ENCODE data around the gene ZSCAN22. TPM values are rescaled to one million over a fixed set of nuclear protein-coding genes. Genes with fewer than 3 reads are reported as not detected.
A peak's percentile ranks its signal among the peaks of the same experiment; 100 is the strongest.

ZSCAN22 gene
- total and polyA plus RNA-seq, 2 of the 13 experiments (the other 11 are each of a cell fraction or from before 2014, with no cell fraction given), result 2.5 to 3.5 TPM

DNA sequence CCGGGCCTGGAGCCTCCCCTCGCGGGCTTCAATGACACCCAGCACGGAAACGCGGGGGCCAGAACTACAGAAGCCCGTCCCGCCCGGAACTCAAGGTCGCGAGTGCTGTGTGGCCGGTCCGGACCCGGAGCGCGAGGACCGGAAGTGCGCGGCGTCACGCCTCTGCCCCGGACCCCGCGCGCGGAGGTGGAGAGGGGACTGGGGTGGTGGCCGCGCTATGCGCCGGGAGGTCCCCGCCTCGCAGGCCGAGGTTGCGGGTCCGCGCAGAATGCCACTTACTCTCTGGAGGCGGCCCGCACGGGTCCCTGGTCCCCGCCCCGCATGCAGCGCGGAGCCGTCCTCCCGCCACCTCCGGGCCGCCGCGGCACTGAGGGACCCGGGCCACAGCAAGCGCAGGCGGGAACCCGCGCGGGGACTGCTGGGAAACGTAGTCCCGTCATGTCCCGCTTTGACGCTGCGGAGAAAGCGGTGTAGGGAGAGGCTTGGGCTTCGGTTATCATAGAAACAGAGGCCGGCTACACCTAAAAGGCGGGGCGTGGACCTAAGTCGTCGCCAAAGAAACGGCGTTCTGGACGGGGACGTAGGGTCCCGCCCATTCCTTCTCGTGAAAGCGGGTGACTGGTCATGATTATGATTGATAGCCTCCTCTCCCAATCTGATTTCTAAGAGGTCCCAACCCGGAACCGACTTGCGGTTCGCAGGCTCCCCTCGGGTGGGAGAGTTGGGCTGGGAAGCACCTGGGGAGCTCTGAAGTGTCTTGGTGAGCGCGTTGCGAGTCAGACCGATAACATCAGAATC is 54.1 kb downstream of the ZSCAN22 start, which contains the start of gene ZNF837 (continued):
- TF ChIP-seq, protein P1, sequence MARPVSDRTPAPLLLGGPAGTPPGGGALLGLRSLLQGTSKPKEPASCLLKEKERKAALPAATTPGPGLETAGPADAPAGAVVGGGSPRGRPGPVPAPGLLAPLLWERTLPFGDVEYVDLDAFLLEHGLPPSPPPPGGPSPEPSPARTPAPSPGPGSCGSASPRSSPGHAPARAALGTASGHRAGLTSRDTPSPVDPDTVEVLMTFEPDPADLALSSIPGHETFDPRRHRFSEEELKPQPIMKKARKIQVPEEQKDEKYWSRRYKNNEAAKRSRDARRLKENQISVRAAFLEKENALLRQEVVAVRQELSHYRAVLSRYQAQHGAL (CRISPR knock-in tag; IDR thresholded peaks at IDR 0.05; ENCODE audit: not compliant biosample characterization), result no peak
- peak; percentile 88 for TF ChIP-seq ZC3H13 (CRISPR knock-in tag; IDR thresholded peaks at IDR 0.05)
- TF ChIP-seq DNMT3B (CRISPR knock-in tag; conservative IDR thresholded peaks at IDR 0.05), result no peak
- TF ChIP-seq THAP9 (CRISPR knock-in tag; IDR thresholded peaks at IDR 0.05; ENCODE audit: borderline replicate concordance), result peak; percentile 78; the same call in 1 of the 2 replicates
- peak; percentile 75 for TF ChIP-seq MEIS2 (CRISPR knock-in tag; IDR thresholded peaks at IDR 0.05)
- TF ChIP-seq, protein P2, sequence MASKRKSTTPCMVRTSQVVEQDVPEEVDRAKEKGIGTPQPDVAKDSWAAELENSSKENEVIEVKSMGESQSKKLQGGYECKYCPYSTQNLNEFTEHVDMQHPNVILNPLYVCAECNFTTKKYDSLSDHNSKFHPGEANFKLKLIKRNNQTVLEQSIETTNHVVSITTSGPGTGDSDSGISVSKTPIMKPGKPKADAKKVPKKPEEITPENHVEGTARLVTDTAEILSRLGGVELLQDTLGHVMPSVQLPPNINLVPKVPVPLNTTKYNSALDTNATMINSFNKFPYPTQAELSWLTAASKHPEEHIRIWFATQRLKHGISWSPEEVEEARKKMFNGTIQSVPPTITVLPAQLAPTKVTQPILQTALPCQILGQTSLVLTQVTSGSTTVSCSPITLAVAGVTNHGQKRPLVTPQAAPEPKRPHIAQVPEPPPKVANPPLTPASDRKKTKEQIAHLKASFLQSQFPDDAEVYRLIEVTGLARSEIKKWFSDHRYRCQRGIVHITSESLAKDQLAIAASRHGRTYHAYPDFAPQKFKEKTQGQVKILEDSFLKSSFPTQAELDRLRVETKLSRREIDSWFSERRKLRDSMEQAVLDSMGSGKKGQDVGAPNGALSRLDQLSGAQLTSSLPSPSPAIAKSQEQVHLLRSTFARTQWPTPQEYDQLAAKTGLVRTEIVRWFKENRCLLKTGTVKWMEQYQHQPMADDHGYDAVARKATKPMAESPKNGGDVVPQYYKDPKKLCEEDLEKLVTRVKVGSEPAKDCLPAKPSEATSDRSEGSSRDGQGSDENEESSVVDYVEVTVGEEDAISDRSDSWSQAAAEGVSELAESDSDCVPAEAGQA (IDR thresholded peaks at IDR 0.05; ENCODE audit: low read depth), result peak; percentile 92
- TF ChIP-seq, protein P2 (CRISPR knock-in tag; IDR thresholded peaks at IDR 0.05; ENCODE audit: borderline replicate concordance), result 0 out of 2 replicates have a peak, but pooled peaks have one; percentile 28
- peak; percentile 96 for TF ChIP-seq NR2C2 (CRISPR knock-in tag; IDR thresholded peaks at IDR 0.05; ENCODE audit: borderline replicate concordance)
- peak; percentile 81; the same call in 1 of the 2 replicates for TF ChIP-seq SIN3B (IDR thresholded peaks at IDR 0.05; ENCODE audit: low read length)
- TF ChIP-seq, protein P3, sequence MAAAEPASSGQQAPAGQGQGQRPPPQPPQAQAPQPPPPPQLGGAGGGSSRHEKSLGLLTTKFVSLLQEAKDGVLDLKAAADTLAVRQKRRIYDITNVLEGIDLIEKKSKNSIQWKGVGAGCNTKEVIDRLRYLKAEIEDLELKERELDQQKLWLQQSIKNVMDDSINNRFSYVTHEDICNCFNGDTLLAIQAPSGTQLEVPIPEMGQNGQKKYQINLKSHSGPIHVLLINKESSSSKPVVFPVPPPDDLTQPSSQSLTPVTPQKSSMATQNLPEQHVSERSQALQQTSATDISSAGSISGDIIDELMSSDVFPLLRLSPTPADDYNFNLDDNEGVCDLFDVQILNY (CRISPR knock-in tag; conservative IDR thresholded peaks at IDR 0.05), result 0 out of 2 replicates have a peak, but pooled peaks have one; percentile 27
- peak; percentile 72 for TF ChIP-seq HDAC2 (CRISPR knock-in tag; IDR thresholded peaks at IDR 0.05)
- peak; percentile 82; the same call in 1 of the 2 replicates for TF ChIP-seq ZSCAN21 (CRISPR knock-in tag; IDR thresholded peaks at IDR 0.05; ENCODE audit: borderline replicate concordance)
- TF ChIP-seq HNF4A (CRISPR knock-in tag; IDR thresholded peaks at IDR 0.05), result no peak; the same call in 1 of the 2 replicates
- TF ChIP-seq, protein P4, sequence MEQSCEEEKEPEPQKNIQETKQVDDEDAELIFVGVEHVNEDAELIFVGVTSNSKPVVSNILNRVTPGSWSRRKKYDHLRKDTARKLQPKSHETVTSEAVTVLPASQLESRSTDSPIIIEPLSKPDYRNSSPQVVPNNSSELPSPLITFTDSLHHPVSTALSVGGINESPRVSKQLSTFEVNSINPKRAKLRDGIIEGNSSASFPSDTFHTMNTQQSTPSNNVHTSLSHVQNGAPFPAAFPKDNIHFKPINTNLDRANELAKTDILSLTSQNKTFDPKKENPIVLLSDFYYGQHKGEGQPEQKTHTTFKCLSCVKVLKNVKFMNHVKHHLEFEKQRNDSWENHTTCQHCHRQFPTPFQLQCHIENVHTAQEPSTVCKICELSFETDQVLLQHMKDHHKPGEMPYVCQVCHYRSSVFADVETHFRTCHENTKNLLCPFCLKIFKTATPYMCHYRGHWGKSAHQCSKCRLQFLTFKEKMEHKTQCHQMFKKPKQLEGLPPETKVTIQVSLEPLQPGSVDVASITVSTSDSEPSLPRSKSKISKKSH (CRISPR knock-in tag; IDR thresholded peaks at IDR 0.05; ENCODE audit: borderline replicate concordance), result peak; percentile 59; the same call in 1 of the 2 replicates
- TF ChIP-seq ZNF143 (CRISPR knock-in tag; IDR thresholded peaks at IDR 0.05), result peak; percentile 92
- peak; percentile 76; the same call in 1 of the 2 replicates for TF ChIP-seq HES4 (CRISPR knock-in tag; IDR thresholded peaks at IDR 0.05; ENCODE audit: borderline replicate concordance)
